ENCODE data around the gene GNS. TPM values are rescaled to one million over a fixed set of nuclear protein-coding genes. Genes with fewer than 3 reads are reported as not detected.

GNS gene
- total RNA-seq, 1 experiment from 2014 or later, result 55.1 TPM

DNA sequence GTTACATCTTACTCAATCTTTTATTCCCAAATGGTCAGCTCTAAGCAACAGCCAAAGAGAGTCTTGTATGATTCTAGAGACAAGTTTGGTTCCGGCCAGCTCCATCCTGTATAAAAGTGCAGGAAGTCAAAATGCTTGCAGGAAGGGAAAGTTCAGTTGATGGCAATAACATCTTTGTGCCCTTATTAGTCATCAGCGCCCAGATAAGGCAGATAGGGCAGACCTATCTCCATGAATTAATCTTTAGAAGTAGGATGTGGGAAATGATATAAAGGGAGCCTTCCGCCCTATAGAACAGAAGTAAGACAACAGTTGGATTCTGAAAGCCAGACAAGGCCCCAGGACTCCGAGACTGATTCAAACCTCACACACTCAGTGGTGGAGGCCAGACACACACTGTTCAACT is 6.4 kb downstream of the GNS start:
- TF ChIP-seq EZH2 (IDR thresholded peaks at IDR 0.05; ENCODE audit: low read length, unreplicated experiment), result no peak
- TF ChIP-seq EZH2phosphoT487 (IDR thresholded peaks at IDR 0.05; ENCODE audit: borderline replicate concordance, low read length), result no peak
- TF ChIP-seq, protein P1, sequence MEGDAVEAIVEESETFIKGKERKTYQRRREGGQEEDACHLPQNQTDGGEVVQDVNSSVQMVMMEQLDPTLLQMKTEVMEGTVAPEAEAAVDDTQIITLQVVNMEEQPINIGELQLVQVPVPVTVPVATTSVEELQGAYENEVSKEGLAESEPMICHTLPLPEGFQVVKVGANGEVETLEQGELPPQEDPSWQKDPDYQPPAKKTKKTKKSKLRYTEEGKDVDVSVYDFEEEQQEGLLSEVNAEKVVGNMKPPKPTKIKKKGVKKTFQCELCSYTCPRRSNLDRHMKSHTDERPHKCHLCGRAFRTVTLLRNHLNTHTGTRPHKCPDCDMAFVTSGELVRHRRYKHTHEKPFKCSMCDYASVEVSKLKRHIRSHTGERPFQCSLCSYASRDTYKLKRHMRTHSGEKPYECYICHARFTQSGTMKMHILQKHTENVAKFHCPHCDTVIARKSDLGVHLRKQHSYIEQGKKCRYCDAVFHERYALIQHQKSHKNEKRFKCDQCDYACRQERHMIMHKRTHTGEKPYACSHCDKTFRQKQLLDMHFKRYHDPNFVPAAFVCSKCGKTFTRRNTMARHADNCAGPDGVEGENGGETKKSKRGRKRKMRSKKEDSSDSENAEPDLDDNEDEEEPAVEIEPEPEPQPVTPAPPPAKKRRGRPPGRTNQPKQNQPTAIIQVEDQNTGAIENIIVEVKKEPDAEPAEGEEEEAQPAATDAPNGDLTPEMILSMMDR (conservative IDR thresholded peaks at IDR 0.05; ENCODE audit: low read depth, low read length), result no peak
- Histone ChIP-seq H3K4me1 (ENCODE audit: insufficient read depth, low read length) (peaks cover 18% of the 10 kb centered on the region; the same call in 1 of the 2 replicates), H3K9me3 (ENCODE audit: low read length) (no peaks in the 10 kb centered on the region), H3K27me3 (ENCODE audit: low read length) (no peaks in the 10 kb centered on the region), H2AFZ (ENCODE audit: low read length) (no peak overlapping the region), H3K9me2 (replicated peaks; ENCODE audit: low read length) (no peaks in the 10 kb centered on the region), H3K36me3 (ENCODE audit: low read depth, low read length) (peaks cover 9% of the 10 kb centered on the region; the same call in 1 of the 2 replicates), H3K79me2 (ENCODE audit: low read length) (peaks cover 28% of the 10 kb centered on the region), H3K9ac (ENCODE audit: low read length) (no peak overlapping the region), H3K4me2 (ENCODE audit: low read length) (peak overlapping the region; percentile 4; the same call in 1 of the 2 replicates), H3F3A (ENCODE audit: low read length, unreplicated experiment) (no peaks in the 10 kb centered on the region), H3K27ac (ENCODE audit: low read length) (peak overlapping the region; percentile 11; the same call in 1 of the 2 replicates), H4K20me1 (ENCODE audit: low read length) (no peaks in the 10 kb centered on the region), H3K4me3 (ENCODE audit: low read length) (no peak overlapping the region)
- intact Hi-C loops (cut with micrococcal nuclease), result no loop called here
- ATAC-seq, result peak; percentile 77
- ChIA-PET CTCF (no interaction called here), POLR2A (ENCODE audit: unreplicated experiment) (no interaction called here)
- DNase-seq, result peak; percentile 18
- BruUV-seq (replicated peaks), result no TSS peak

DNA sequence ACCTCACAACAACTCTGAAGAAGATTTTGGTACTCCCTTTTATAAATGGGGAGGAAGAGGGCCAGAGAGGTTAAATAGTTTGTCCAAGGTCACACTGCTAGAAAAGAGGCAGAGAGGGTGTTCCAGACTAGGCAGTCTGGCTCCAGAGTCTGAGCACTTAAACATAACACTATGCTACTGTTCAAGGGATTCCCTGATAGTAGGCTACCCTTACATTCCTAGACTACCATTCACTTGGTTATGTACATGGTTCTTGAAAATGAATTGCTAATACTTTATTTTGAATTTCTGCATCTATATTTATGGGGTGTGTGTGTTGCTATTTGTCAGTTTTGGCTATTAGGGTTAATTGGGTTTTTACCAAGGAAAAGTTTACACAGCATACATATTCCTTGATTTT is 7.2 kb downstream of the GNS start:
- TF ChIP-seq EZH2 (IDR thresholded peaks at IDR 0.05; ENCODE audit: low read length, unreplicated experiment) (no peak), EZH2phosphoT487 (IDR thresholded peaks at IDR 0.05; ENCODE audit: borderline replicate concordance, low read length) (no peak)
- TF ChIP-seq, protein P1 (conservative IDR thresholded peaks at IDR 0.05; ENCODE audit: low read depth, low read length), result no peak
- Histone ChIP-seq H3K27ac (ENCODE audit: low read length) (no peak overlapping the region), H2AFZ (ENCODE audit: low read length) (no peak overlapping the region), H4K20me1 (ENCODE audit: low read length) (no peaks in the 10 kb centered on the region), H3K79me2 (ENCODE audit: low read length) (peaks cover 20% of the 10 kb centered on the region), H3K4me1 (ENCODE audit: insufficient read depth, low read length) (peaks cover 19% of the 10 kb centered on the region), H3K4me2 (ENCODE audit: low read length) (no peak overlapping the region), H3K9me2 (replicated peaks; ENCODE audit: low read length) (no peaks in the 10 kb centered on the region), H3K4me3 (ENCODE audit: low read length) (no peak overlapping the region), H3K36me3 (ENCODE audit: low read depth, low read length) (peaks cover 9% of the 10 kb centered on the region; the same call in 1 of the 2 replicates), H3K27me3 (ENCODE audit: low read length) (no peaks in the 10 kb centered on the region), H3K9ac (ENCODE audit: low read length) (no peak overlapping the region), H3K9me3 (ENCODE audit: low read length) (no peaks in the 10 kb centered on the region), H3F3A (ENCODE audit: low read length, unreplicated experiment) (peaks cover 3% of the 10 kb centered on the region)
- ChIA-PET CTCF (no interaction called here), POLR2A (ENCODE audit: unreplicated experiment) (no interaction called here)
- intact Hi-C loops (cut with micrococcal nuclease), result no loop called here
- no peak for ATAC-seq
- no TSS peak for BruUV-seq (replicated peaks)
- no peak for DNase-seq

DNA sequence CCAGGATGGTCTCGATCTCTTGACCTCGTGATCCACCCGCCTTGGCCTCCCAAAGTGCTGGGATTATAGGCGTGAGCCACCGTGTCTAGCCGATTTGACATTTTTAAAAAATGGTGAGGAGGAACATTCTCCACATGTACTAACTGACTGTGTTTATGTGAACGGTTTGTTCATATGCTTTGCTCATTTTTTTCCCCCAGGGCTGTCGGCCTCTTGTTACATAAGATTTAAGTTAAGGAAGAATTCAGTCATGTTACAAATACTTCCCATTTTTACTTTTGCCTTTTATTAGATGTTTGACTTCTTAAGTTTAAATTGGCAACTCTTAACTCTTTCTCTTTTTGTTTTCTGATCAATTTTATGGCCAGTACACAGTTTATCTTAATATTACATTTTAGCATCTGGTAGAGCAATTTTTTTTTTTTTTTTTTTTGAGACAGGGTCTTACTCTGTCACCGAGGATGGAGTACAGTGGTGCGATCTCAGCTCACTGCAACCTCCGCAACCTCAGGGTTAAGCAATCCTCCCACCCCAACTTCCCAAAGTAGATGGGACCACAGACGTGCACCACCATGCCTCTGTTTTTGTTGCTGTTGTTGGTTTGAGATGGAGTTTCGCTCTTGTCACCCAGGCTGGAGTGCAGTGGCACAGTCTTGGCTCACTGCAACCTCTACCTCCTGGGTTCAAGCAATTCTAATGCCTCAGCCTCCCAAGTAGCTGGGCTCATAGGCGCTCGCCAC is 9.6 kb downstream of the GNS start:
- no TSS peak for BruUV-seq (replicated peaks)
- H3K27ac ChIP-seq (ENCODE audit: low read length), result no peak overlapping the region
- CTCF ChIA-PET, result no interaction called here
- TF ChIP-seq EZH2phosphoT487 (IDR thresholded peaks at IDR 0.05; ENCODE audit: borderline replicate concordance, low read length) (no peak), EZH2 (IDR thresholded peaks at IDR 0.05; ENCODE audit: low read length, unreplicated experiment) (no peak)
- TF ChIP-seq, protein P1 (conservative IDR thresholded peaks at IDR 0.05; ENCODE audit: low read depth, low read length), result no peak
- H3K9me2 ChIP-seq (replicated peaks; ENCODE audit: low read length), result no peaks in the 10 kb centered on the region
- POLR2A ChIA-PET (ENCODE audit: unreplicated experiment), result no interaction called here
- intact Hi-C loops (cut with micrococcal nuclease), result no loop called here
- ATAC-seq, result no peak
- peaks cover 39% of the 10 kb centered on the region for H3K4me1 ChIP-seq (ENCODE audit: insufficient read depth, low read length)
- H4K20me1 ChIP-seq (ENCODE audit: low read length), result no peaks in the 10 kb centered on the region
- no peaks in the 10 kb centered on the region for H3K27me3 ChIP-seq (ENCODE audit: low read length)
- H3K36me3 ChIP-seq (ENCODE audit: low read depth, low read length), result peaks cover 11% of the 10 kb centered on the region; the same call in 1 of the 2 replicates
- H3F3A ChIP-seq (ENCODE audit: low read length, unreplicated experiment), result peaks cover 3% of the 10 kb centered on the region
- H2AFZ ChIP-seq (ENCODE audit: low read length), result no peak overlapping the region
- H3K9me3 ChIP-seq (ENCODE audit: low read length), result no peaks in the 10 kb centered on the region
- no peak for DNase-seq
- H3K79me2 ChIP-seq (ENCODE audit: low read length), result peaks cover 12% of the 10 kb centered on the region; the same call in 1 of the 2 replicates
- no peak overlapping the region for H3K4me3 ChIP-seq (ENCODE audit: low read length)
- no peak overlapping the region for H3K4me2 ChIP-seq (ENCODE audit: low read length)
- H3K9ac ChIP-seq (ENCODE audit: low read length), result no peak overlapping the region

Data from PC-3 (cell line).